GM19397 (cell line): ENCODE measurements around the gene PLXND1.

Experiments used
- ATAC-seq: cut with Tn5 transposase; IDR thresholded peaks from one replicate; pipeline ENCODE4 v1.9.1; 2021; ENCODE audit warnings: mild to moderate bottlenecking, moderate library complexity; ENCODE audit not compliant: unreplicated experiment

Gene PLXND1

GRCh38 chr3:129514110-129514509 lies 92.4 kb downstream of the PLXND1 start:
- no peak for ATAC-seq

GRCh38 chr3:129513705-129514104 lies 92.8 kb downstream of the PLXND1 start:
- no peak for ATAC-seq

GRCh38 chr3:129512595-129512994 lies 93.9 kb downstream of the PLXND1 start:
- no peak for ATAC-seq

- no peak for ATAC-seq
These were observed 99.2 kb downstream of the PLXND1 start for GRCh38 chr3:129507181-129507831.

- no peak for ATAC-seq
These were observed 100.2 kb downstream of the PLXND1 start for GRCh38 chr3:129506231-129506742.

- no peak for ATAC-seq
These were observed 101.1 kb downstream of the PLXND1 start for GRCh38 chr3:129505341-129505740.
